SK-N-SH (cell line): Measurements from ENCODE around the gene PXYLP1. TPM values are rescaled to one million over a fixed set of nuclear protein-coding genes. Genes with fewer than 3 reads are reported as not detected.

ENCODE experiments used
- CTCF ChIA-PET: fragments of 300-600, 350-600 bp; formaldehyde crosslinking; extraction: SDS; loops from one replicate; lab custom pipeline; 2021; lab: Yijun Ruan, JAX
- POLR2A ChIA-PET: fragments of 350-600 bp; sonication (Branson Sonifier 250); formaldehyde crosslinking; extraction: SDS; loops from one replicate; lab custom pipeline; 2020; ENCODE audit warnings: antibody characterized with exemption, inconsistent platforms; lab: Yijun Ruan, JAX
- DNase-seq: peaks from one replicate; pipeline ENCODE4 v3.0.0; 2012
- H2AFZ ChIP-seq: fragments of 200-600 bp; sonication (generic); 2 replicates; pipeline ENCODE4 v1.8.1; 2016; ENCODE audit warnings: antibody characterized with exemption, mild to moderate bottlenecking, low read depth
- H3F3A ChIP-seq: fragments of 200-600 bp; sonication (generic); replicated peaks from 2 replicates; pipeline ENCODE3; 2016; ENCODE audit warnings: antibody characterized with exemption, mild to moderate bottlenecking; ENCODE audit not compliant: insufficient read depth
- H3K27ac ChIP-seq, 2 experiments: fragments of 200-500 bp in 1 of 2; fragments of 200-600 bp in 1 of 2; sonication (Bioruptor generic) in 1 of 2; sonication (generic), shearing (Covaris generic) in 1 of 2; 2 replicates each; pipeline versions ENCODE4 v1.5.1 to v1.6.1; 2014 to 2016; ENCODE audit warnings: low read depth in 2 of 2, inconsistent platforms in 1 of 2, low read length in 1 of 2, mild to moderate bottlenecking in 1 of 2, mixed read lengths in 1 of 2
- H3K27me3 ChIP-seq: fragments of 200-600 bp; sonication (generic), shearing (Covaris generic); 2 replicates; pipeline ENCODE4 v1.6.1; 2016; ENCODE audit warnings: mixed run types; ENCODE audit not compliant: insufficient read depth
- H3K36me3 ChIP-seq, 2 experiments: fragments of 200-500 bp in 1 of 2; fragments of 200-600 bp in 1 of 2; sonication (Bioruptor generic) in 1 of 2; sonication (generic) in 1 of 2; replicated peaks in 1 of 2; 2 replicates each; pipeline versions ENCODE3 to v1.5.1; 2014 to 2016; ENCODE audit warnings: low read length in 1 of 2, mild to moderate bottlenecking in 1 of 2; ENCODE audit not compliant: insufficient read depth in 2 of 2, control insufficient read depth in 1 of 2
- H3K4me1 ChIP-seq, 2 experiments: fragments of 200-500 bp in 1 of 2; fragments of 200-600 bp in 1 of 2; sonication (Bioruptor generic) in 1 of 2; sonication (generic), shearing (Covaris generic) in 1 of 2; 2 replicates each; pipeline versions ENCODE4 v1.5.1 to v1.6.1; 2014 to 2016; ENCODE audit warnings: low read depth in 1 of 2, low read length in 1 of 2, mixed run types in 1 of 2; ENCODE audit not compliant: insufficient read depth in 2 of 2, control insufficient read depth in 1 of 2
- H3K4me2 ChIP-seq: fragments of 200-600 bp; sonication (generic), shearing (Covaris generic); 2 replicates; pipeline ENCODE4 v1.6.1; 2017; ENCODE audit warnings: mixed run types
- H3K4me3 ChIP-seq, 2 experiments: fragments of 200-500 bp in 1 of 2; fragments of 200-600 bp in 1 of 2; sonication (Bioruptor generic) in 1 of 2; sonication (generic), shearing (Covaris generic) in 1 of 2; 2 replicates each; pipeline versions ENCODE4 v1.5.1 to v1.8.1; 2014 to 2016; ENCODE audit warnings: low read depth in 2 of 2, inconsistent platforms in 1 of 2, low read length in 1 of 2, mild to moderate bottlenecking in 1 of 2, mixed read lengths in 1 of 2, moderate library complexity in 1 of 2
- H3K79me2 ChIP-seq: fragments of 200-600 bp; sonication (generic); 2 replicates; pipeline ENCODE4 v1.8.1; 2017; ENCODE audit warnings: mild to moderate bottlenecking; ENCODE audit not compliant: insufficient read depth
- H3K9ac ChIP-seq: fragments of 200-600 bp; sonication (generic); 2 replicates; pipeline ENCODE4 v1.6.1; 2017; ENCODE audit warnings: mixed run types
- H3K9me2 ChIP-seq: fragments of 200-600 bp; sonication (generic); 2 replicates; pipeline ENCODE4 v1.6.1; 2017; ENCODE audit warnings: mixed run types
- H3K9me3 ChIP-seq: fragments of 200-600 bp; sonication (generic); 2 replicates; pipeline ENCODE4 v1.6.1; 2017; ENCODE audit warnings: mixed run types, mild to moderate bottlenecking, moderate library complexity
- H4K20me1 ChIP-seq: fragments of 200-600 bp; sonication (generic); 2 replicates; pipeline ENCODE4 v1.6.1; 2017; ENCODE audit warnings: mild to moderate bottlenecking, mixed run types; ENCODE audit not compliant: insufficient read depth
- FOXJ3 ChIP-seq: sonication (generic); formaldehyde crosslinking; IDR thresholded peaks from 2 replicates; pipeline ENCODE4 v1.5.1; 2020; ENCODE audit warnings: mild to moderate bottlenecking, missing genetic modification reagents
- IRF3 ChIP-seq: fragments of 150-350 bp; IDR thresholded peaks from 2 replicates; pipeline ENCODE4 v1.6.1; 2016; ENCODE audit warnings: mild to moderate bottlenecking, low read depth, low read length
- NRF1 ChIP-seq: IDR thresholded peaks from 2 replicates; pipeline ENCODE4 v1.6.1; 2012; ENCODE audit warnings: low read depth, mild to moderate bottlenecking, low read length
- PBX3 ChIP-seq: IDR thresholded peaks from 2 replicates; pipeline ENCODE4; 2012
- RXRA ChIP-seq: IDR thresholded peaks from 2 replicates; pipeline ENCODE4 v1.4.0; 2012; ENCODE audit warnings: low read depth, mild to moderate bottlenecking, borderline replicate concordance
- SIN3A ChIP-seq: IDR thresholded peaks from 2 replicates; pipeline ENCODE4 v1.6.1; 2012; ENCODE audit warnings: low read depth, mild to moderate bottlenecking, low read length, moderate library complexity, borderline replicate concordance
- TAF1 ChIP-seq: IDR thresholded peaks from 2 replicates; pipeline ENCODE4 v1.6.1; 2012; ENCODE audit warnings: low read depth, mild to moderate bottlenecking, low read length, moderate library complexity, borderline replicate concordance
- YY1 ChIP-seq: IDR thresholded peaks from 2 replicates; pipeline ENCODE4 v1.4.0; 2012; ENCODE audit warnings: low read depth, mild to moderate bottlenecking
- WGBS: methylation state at CpG from one replicate; pipeline ENCODE4 v1.1.6; 2017; ENCODE audit warnings: low lambda C conversion rate; 5-methylcytosine and 5-hydroxymethylcytosine counted together
- polyA plus RNA-seq, 3 experiments: library from polyadenylated mRNA; depleted of rRNA; stranded (reverse); fragments of >200 nt; gene quantifications; 2 replicates each; pipeline ENCODE4 v1.2.3, GENCODE V29; 2012
- TF ChIP-seq, protein P1 (sequence below): IDR thresholded peaks from 2 replicates; pipeline ENCODE4 v1.6.1; 2012; ENCODE audit warnings: mild to moderate bottlenecking, low read depth, low read length, moderate library complexity
- TF ChIP-seq, protein P2 (sequence below): IDR thresholded peaks from 2 replicates; pipeline ENCODE4 v1.4.0; 2012; ENCODE audit warnings: low read depth, borderline replicate concordance
- TF ChIP-seq, protein P3 (sequence below): IDR thresholded peaks from 2 replicates; pipeline ENCODE4 v1.4.0; 2012; ENCODE audit warnings: low read depth, borderline replicate concordance

Gene PXYLP1
- polyA plus RNA-seq, 1 of the 3 experiments (the other 2 are of a cell fraction) = 8.6 TPM

DNA sequence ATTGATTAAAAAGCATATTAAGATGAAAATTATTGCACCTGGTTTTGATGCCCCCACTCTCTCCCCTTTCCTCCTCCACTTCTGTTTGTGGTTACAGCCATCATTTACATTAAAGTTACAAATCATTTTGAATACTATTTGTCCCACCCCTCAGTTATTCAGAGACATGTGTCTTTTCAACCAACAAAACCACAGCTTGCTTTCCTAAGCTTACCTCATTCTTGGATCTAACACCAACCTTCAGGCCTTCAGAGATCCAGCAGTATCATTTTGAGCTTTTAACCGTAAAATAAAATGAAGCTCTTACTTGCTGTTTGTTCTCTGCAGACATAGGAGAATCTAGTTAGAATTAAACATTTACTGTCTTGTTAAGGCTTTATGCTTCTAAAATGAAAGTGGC lies 4.7 kb downstream of the PXYLP1 start:
- ChIA-PET CTCF (interaction anchor here (0.7 to 1.7 kb wide), 4 partner anchors 9 to 67 kb away, joined by 3 to 7 read pairs (median 3); no protein-coding TSS in a partner anchor), POLR2A (no interaction called here)
- no peak for TF ChIP-seq RXRA
- no peak for TF ChIP-seq PBX3
- TF ChIP-seq, protein P1, sequence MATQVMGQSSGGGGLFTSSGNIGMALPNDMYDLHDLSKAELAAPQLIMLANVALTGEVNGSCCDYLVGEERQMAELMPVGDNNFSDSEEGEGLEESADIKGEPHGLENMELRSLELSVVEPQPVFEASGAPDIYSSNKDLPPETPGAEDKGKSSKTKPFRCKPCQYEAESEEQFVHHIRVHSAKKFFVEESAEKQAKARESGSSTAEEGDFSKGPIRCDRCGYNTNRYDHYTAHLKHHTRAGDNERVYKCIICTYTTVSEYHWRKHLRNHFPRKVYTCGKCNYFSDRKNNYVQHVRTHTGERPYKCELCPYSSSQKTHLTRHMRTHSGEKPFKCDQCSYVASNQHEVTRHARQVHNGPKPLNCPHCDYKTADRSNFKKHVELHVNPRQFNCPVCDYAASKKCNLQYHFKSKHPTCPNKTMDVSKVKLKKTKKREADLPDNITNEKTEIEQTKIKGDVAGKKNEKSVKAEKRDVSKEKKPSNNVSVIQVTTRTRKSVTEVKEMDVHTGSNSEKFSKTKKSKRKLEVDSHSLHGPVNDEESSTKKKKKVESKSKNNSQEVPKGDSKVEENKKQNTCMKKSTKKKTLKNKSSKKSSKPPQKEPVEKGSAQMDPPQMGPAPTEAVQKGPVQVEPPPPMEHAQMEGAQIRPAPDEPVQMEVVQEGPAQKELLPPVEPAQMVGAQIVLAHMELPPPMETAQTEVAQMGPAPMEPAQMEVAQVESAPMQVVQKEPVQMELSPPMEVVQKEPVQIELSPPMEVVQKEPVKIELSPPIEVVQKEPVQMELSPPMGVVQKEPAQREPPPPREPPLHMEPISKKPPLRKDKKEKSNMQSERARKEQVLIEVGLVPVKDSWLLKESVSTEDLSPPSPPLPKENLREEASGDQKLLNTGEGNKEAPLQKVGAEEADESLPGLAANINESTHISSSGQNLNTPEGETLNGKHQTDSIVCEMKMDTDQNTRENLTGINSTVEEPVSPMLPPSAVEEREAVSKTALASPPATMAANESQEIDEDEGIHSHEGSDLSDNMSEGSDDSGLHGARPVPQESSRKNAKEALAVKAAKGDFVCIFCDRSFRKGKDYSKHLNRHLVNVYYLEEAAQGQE = no peak
- TF ChIP-seq NRF1 = no peak
- TF ChIP-seq SIN3A = no peak
- TF ChIP-seq FOXJ3 (CRISPR knock-in tag) = no peak
- TF ChIP-seq, protein P2, sequence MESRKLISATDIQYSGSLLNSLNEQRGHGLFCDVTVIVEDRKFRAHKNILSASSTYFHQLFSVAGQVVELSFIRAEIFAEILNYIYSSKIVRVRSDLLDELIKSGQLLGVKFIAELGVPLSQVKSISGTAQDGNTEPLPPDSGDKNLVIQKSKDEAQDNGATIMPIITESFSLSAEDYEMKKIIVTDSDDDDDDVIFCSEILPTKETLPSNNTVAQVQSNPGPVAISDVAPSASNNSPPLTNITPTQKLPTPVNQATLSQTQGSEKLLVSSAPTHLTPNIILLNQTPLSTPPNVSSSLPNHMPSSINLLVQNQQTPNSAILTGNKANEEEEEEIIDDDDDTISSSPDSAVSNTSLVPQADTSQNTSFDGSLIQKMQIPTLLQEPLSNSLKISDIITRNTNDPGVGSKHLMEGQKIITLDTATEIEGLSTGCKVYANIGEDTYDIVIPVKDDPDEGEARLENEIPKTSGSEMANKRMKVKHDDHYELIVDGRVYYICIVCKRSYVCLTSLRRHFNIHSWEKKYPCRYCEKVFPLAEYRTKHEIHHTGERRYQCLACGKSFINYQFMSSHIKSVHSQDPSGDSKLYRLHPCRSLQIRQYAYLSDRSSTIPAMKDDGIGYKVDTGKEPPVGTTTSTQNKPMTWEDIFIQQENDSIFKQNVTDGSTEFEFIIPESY = no peak
- TF ChIP-seq TAF1 = no peak
- TF ChIP-seq YY1 = no peak
- TF ChIP-seq, protein P3, sequence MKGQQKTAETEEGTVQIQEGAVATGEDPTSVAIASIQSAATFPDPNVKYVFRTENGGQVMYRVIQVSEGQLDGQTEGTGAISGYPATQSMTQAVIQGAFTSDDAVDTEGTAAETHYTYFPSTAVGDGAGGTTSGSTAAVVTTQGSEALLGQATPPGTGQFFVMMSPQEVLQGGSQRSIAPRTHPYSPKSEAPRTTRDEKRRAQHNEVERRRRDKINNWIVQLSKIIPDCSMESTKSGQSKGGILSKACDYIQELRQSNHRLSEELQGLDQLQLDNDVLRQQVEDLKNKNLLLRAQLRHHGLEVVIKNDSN = no peak
- no peak for TF ChIP-seq IRF3
- Histone ChIP-seq H3K79me2 (no peaks in the 10 kb centered on the region), H3K9me3 (no peaks in the 10 kb centered on the region), H2AFZ (no peak overlapping the region), H3F3A (peaks cover 5% of the 10 kb centered on the region), H4K20me1 (no peaks in the 10 kb centered on the region), H3K9ac (no peak overlapping the region), H3K4me1 (peaks cover 18 to 41% of the 10 kb centered on the region in 2 experiments; a peak in 3 of 4 replicates), H3K27ac (no peak overlapping the region), H3K4me3 (no peak overlapping the region), H3K9me2 (no peaks in the 10 kb centered on the region), H3K27me3 (no peaks in the 10 kb centered on the region), H3K4me2 (no peak overlapping the region), H3K36me3 (peaks cover 0 to 6% of the 10 kb centered on the region in 2 experiments)
- no peak for DNase-seq
- 97% methylated on average over 1 of the region's 1 CpG for WGBS
